GM23338 (cell line): ENCODE data around the gene ZNF860. TPM values are rescaled to one million over a fixed set of nuclear protein-coding genes. Genes with fewer than 3 reads are reported as not detected.

ENCODE experiments used
- ATAC-seq: fragments of 200-7000 bp; cut with Tn5 transposase; 3 replicates; pipeline ENCODE4 v1.9.1; 2020
- DNase-seq: peaks from one replicate; pipeline ENCODE4 v3.0.0-alpha.2; 2015; ENCODE audit warnings: low spot score
- H2AFZ ChIP-seq: fragments of 200-600 bp; sonication (generic); 2 replicates; pipeline ENCODE4 v1.8.0; 2016; ENCODE audit warnings: antibody characterized with exemption, mild to moderate bottlenecking, moderate library complexity
- H3F3A ChIP-seq: fragments of 200-600 bp; sonication (generic); replicated peaks from 2 replicates; pipeline ENCODE4 v1.8.0; 2017; ENCODE audit warnings: antibody characterized with exemption, mixed run types, low read depth
- H3K27ac ChIP-seq: fragments of 200-600 bp; sonication (generic); 2 replicates; pipeline ENCODE4 v1.6.1; 2016; ENCODE audit warnings: low read depth
- H3K27me3 ChIP-seq: fragments of 200-600 bp; sonication (generic); 2 replicates; pipeline ENCODE4 v1.8.0; 2016; ENCODE audit warnings: mild to moderate bottlenecking, mixed run types, moderate library complexity; ENCODE audit not compliant: insufficient read depth
- H3K36me3 ChIP-seq: fragments of 200-600 bp; sonication (generic); 2 replicates; pipeline ENCODE4 v1.8.0; 2016; ENCODE audit warnings: mild to moderate bottlenecking; ENCODE audit not compliant: insufficient read depth
- H3K4me1 ChIP-seq: fragments of 200-600 bp; sonication (generic); 2 replicates; pipeline ENCODE4 v1.8.0; 2016; ENCODE audit warnings: mild to moderate bottlenecking, moderate library complexity; ENCODE audit not compliant: insufficient read depth
- H3K4me2 ChIP-seq: fragments of 200-600 bp; sonication (generic); 2 replicates; pipeline ENCODE4 v1.7.1; 2017; ENCODE audit warnings: mixed run types
- H3K4me3 ChIP-seq: fragments of 200-600 bp; sonication (generic); 2 replicates; pipeline ENCODE4 v1.6.1; 2016; ENCODE audit warnings: mixed run types
- H3K79me2 ChIP-seq: fragments of 200-600 bp; sonication (generic); replicated peaks from 2 replicates; pipeline ENCODE4 v1.8.0; 2017; ENCODE audit warnings: mild to moderate bottlenecking; ENCODE audit not compliant: insufficient read depth
- H3K9me2 ChIP-seq: fragments of 200-600 bp; sonication (generic); 2 replicates; pipeline ENCODE4 v1.8.0; 2017; ENCODE audit not compliant: insufficient read depth
- H4K20me1 ChIP-seq: fragments of 200-600 bp; sonication (generic); replicated peaks from 2 replicates; pipeline ENCODE4 v1.8.0; 2017; ENCODE audit warnings: mild to moderate bottlenecking; ENCODE audit not compliant: insufficient read depth
- H3K27ac Mint-ChIP-seq: 2 replicates; pipeline ENCODE4 v1.8.0; 2020; ENCODE audit warnings: inconsistent platforms, mild to moderate bottlenecking, moderate library complexity, mixed read lengths
- H3K27me3 Mint-ChIP-seq: 3 replicates; pipeline ENCODE4 v1.8.0; 2022; ENCODE audit warnings: low read depth, mild to moderate bottlenecking, moderate library complexity, mixed read lengths, inconsistent platforms; ENCODE audit not compliant: insufficient read depth, poor library complexity
- H3K36me3 Mint-ChIP-seq: 3 replicates; pipeline ENCODE4 v1.8.0; 2021; ENCODE audit warnings: low read depth, mild to moderate bottlenecking, inconsistent platforms, moderate library complexity, mixed read lengths
- H3K4me1 Mint-ChIP-seq: 3 replicates; pipeline ENCODE4 v1.8.0; 2020; ENCODE audit warnings: mild to moderate bottlenecking, inconsistent platforms, mixed read lengths
- H3K4me3 Mint-ChIP-seq: 3 replicates; pipeline ENCODE4 v1.8.0; 2021; ENCODE audit warnings: moderate library complexity, mild to moderate bottlenecking, inconsistent platforms, mixed read lengths
- H3K9me3 Mint-ChIP-seq: 3 replicates; pipeline ENCODE4 v1.8.0; 2020; ENCODE audit warnings: moderate library complexity, mild to moderate bottlenecking, inconsistent platforms, mixed read lengths
- CREB1 ChIP-seq: fragments of 250-450 bp; sonication (Bioruptor Pico); IDR thresholded peaks from 2 replicates; pipeline ENCODE4 v1.5.0; 2020; ENCODE audit warnings: low read depth, mild to moderate bottlenecking, moderate library complexity
- CTCF ChIP-seq, 2 experiments: fragments of 200-600 bp in 1 of 2; sonication (generic) in 1 of 2; conservative IDR thresholded peaks; 2 replicates each; pipeline versions ENCODE4 v1.5.1 to v1.6.1; 2016 to 2017; ENCODE audit warnings: antibody characterized with exemption in 2 of 2, low read depth in 2 of 2, mild to moderate bottlenecking in 2 of 2, moderate library complexity in 1 of 2
- ETS1 ChIP-seq: IDR thresholded peaks from 2 replicates; pipeline ENCODE4 v1.6.1; 2016; ENCODE audit warnings: antibody characterized with exemption
- EZH2 ChIP-seq: fragments of 200-600 bp; sonication (generic); IDR thresholded peaks from one replicate; pipeline ENCODE4 v1.8.0; 2017; ENCODE audit warnings: antibody characterized with exemption, mild to moderate bottlenecking, low read depth; ENCODE audit not compliant: unreplicated experiment
- EZH2phosphoT487 ChIP-seq: fragments of 200-600 bp; sonication (generic); IDR thresholded peaks from one replicate; pipeline ENCODE4 v1.8.1; 2018; ENCODE audit warnings: antibody characterized with exemption; ENCODE audit not compliant: unreplicated experiment
- JUNB ChIP-seq: IDR thresholded peaks from one replicate; pipeline ENCODE4 v1.6.1; 2016; ENCODE audit warnings: antibody characterized with exemption; ENCODE audit not compliant: unreplicated experiment
- NANOG ChIP-seq: IDR thresholded peaks from 2 replicates; pipeline ENCODE4 v1.6.1; 2016; ENCODE audit warnings: antibody characterized with exemption, borderline replicate concordance
- POLR2AphosphoS5 ChIP-seq: IDR thresholded peaks from 2 replicates; pipeline ENCODE4 v1.6.1; 2016; ENCODE audit warnings: antibody characterized with exemption, low read depth
- REST ChIP-seq: IDR thresholded peaks from one replicate; pipeline ENCODE4 v1.6.1; 2018; ENCODE audit warnings: antibody characterized with exemption; ENCODE audit not compliant: unreplicated experiment
- STAT1 ChIP-seq: IDR thresholded peaks from one replicate; pipeline ENCODE4 v1.6.1; 2016; ENCODE audit warnings: antibody characterized with exemption; ENCODE audit not compliant: unreplicated experiment
- ZNF114 ChIP-seq: fragments of 250-450 bp; sonication (Bioruptor Pico); IDR thresholded peaks from 2 replicates; pipeline ENCODE4 v1.5.0; 2020; ENCODE audit warnings: mild to moderate bottlenecking, moderate library complexity
- ZNF331 ChIP-seq: fragments of 250-450 bp; sonication (Bioruptor Pico); IDR thresholded peaks from 2 replicates; pipeline ENCODE4 v1.5.0; 2020; ENCODE audit warnings: low read depth, mild to moderate bottlenecking, moderate library complexity
- polyA plus RNA-seq: library from polyadenylated mRNA; unstranded; fragments of >200 nt; fragmentation: Nextera tagmentation; extraction: Ambion mirVana; gene quantifications from 2 replicates; pipeline ENCODE4 v1.2.1, GENCODE V29; 2016
- total RNA-seq: library from RNA; depleted of rRNA; stranded (reverse); fragments of >200 nt; shearing (Covaris generic); gene quantifications from 2 replicates; pipeline ENCODE4 v1.2.3, GENCODE V29; 2014

ZNF860 gene
- total and polyA plus RNA-seq, 2 experiments from 2014 or later, result 5.2 to 12.4 TPM

GRCh38 chr3:31996195-31996594, 14.6 kb downstream of the ZNF860 start (continued):
- no peak for TF ChIP-seq CTCF (conservative IDR thresholded peaks at IDR 0.05; ENCODE audit: low read depth in 2 of 2)
- no peak for TF ChIP-seq JUNB
- TF ChIP-seq ETS1, result no peak
- no peak for TF ChIP-seq CREB1 (CRISPR knock-in tag)

GRCh38 chr3:31997500-31997899, 15.9 kb downstream of the ZNF860 start:
- Histone ChIP-seq H3K4me1 (peaks cover 7% of the 10 kb centered on the region), H3F3A (no peaks in the 10 kb centered on the region), H3K9me2 (no peaks in the 10 kb centered on the region), H4K20me1 (no peaks in the 10 kb centered on the region), H3K27me3 (no peaks in the 10 kb centered on the region), H3K79me2 (no peaks in the 10 kb centered on the region), H3K27ac (no peak overlapping the region), H3K4me3 (no peak overlapping the region), H3K4me2 (no peak overlapping the region), H2AFZ (no peak overlapping the region), H3K36me3 (no peaks in the 10 kb centered on the region)
- H3K4me1 Mint-ChIP-seq, result no peaks in the 10 kb centered on the region; the same call in 2 of the 3 replicates
- peaks cover 26% of the 10 kb centered on the region for H3K36me3 Mint-ChIP-seq
- H3K4me3 Mint-ChIP-seq, result no peak overlapping the region
- ATAC-seq (no peak), DNase-seq (no peak)
- H3K9me3 Mint-ChIP-seq, result peaks cover 24% of the 10 kb centered on the region
- TF ChIP-seq CREB1 (CRISPR knock-in tag), result no peak
- no peak for TF ChIP-seq JUNB
- no peak for TF ChIP-seq ZNF114 (CRISPR knock-in tag)
- no peak for TF ChIP-seq CTCF (conservative IDR thresholded peaks at IDR 0.05; ENCODE audit: low read depth in 2 of 2)
- no peak for TF ChIP-seq NANOG
- no peak for TF ChIP-seq STAT1
- no peak for TF ChIP-seq ETS1
- no peak for TF ChIP-seq ZNF331 (CRISPR knock-in tag)
- no peak for TF ChIP-seq EZH2
- no peak for TF ChIP-seq POLR2AphosphoS5
- no peak for TF ChIP-seq REST
- no peak for TF ChIP-seq EZH2phosphoT487
- H3K27me3 Mint-ChIP-seq, result peaks cover 2% of the 10 kb centered on the region
- H3K27ac Mint-ChIP-seq, result no peak overlapping the region
